HepG2 (cell line): ENCODE data around the gene EYA3. TPM values are rescaled to one million over a fixed set of nuclear protein-coding genes. Genes with fewer than 3 reads are reported as not detected.

Experiments
- ATAC-seq: fragments of 200-7000 bp; cut with Tn5 transposase; 3 replicates; pipeline ENCODE4 v1.9.1; 2020; ENCODE audit warnings: mild to moderate bottlenecking, moderate library complexity
- BruUV-seq: library from RNA; stranded (reverse); fragments of 400-500 nt; replicated peaks from 2 replicates; lab custom pipeline; 2021; lab: Mats Ljungman, UMichigan
- CTCF ChIA-PET: fragments of 300-600 bp; formaldehyde crosslinking; extraction: SDS; loops from one replicate; lab custom pipeline; 2021; ENCODE audit warnings: low total read pairs, inconsistent platforms, low intra/inter-chr PET ratio; lab: Yijun Ruan, JAX
- POLR2A ChIA-PET: fragments of 350-600 bp; sonication (Branson Sonifier 250); formaldehyde crosslinking; loops from one replicate; lab custom pipeline; 2020; ENCODE audit warnings: antibody characterized with exemption, inconsistent platforms; lab: Yijun Ruan, JAX
- DNase-seq: peaks from one replicate; pipeline ENCODE4 v3.0.0-alpha.2; 2015; ENCODE audit warnings: low spot score
- FAIRE-seq: peaks from 3 replicates; lab custom pipeline; 2011; peaks lifted over from hg19 to GRCh38; lab: Jason Lieb, UNC
- H2AFZ ChIP-seq: one replicate; pipeline ENCODE4 v1.6.1; 2011; ENCODE audit warnings: low read length, inconsistent platforms
- H3K27ac ChIP-seq: fragments of 300-600 bp; 3 replicates; pipeline ENCODE4 v1.8.0; 2011; ENCODE audit warnings: mixed run types, mild to moderate bottlenecking, mixed read lengths, low read length, inconsistent platforms; ENCODE audit not compliant: insufficient read depth; ENCODE audit errors: extremely low read length
- H3K27me3 ChIP-seq, 2 experiments: fragments of 200-600 bp in 1 of 2; 2 replicates in 1 of 2; 3 replicates in 1 of 2; pipeline versions ENCODE4 v1.6.0 to v1.8.0; 2011; ENCODE audit warnings: low read length in 2 of 2, mild to moderate bottlenecking in 2 of 2, moderate library complexity in 2 of 2, inconsistent platforms in 1 of 2; ENCODE audit not compliant: insufficient read depth in 2 of 2, control insufficient read depth in 1 of 2
- H3K36me3 ChIP-seq, 2 experiments: fragments of 200-600 bp in 1 of 2; replicated peaks in 1 of 2; 2 replicates in 1 of 2; 3 replicates in 1 of 2; pipeline versions ENCODE4 v1.5.1 to v1.8.0; 2011; ENCODE audit warnings: low read length in 2 of 2, inconsistent platforms in 1 of 2; ENCODE audit not compliant: insufficient read depth in 2 of 2, control insufficient read depth in 1 of 2
- H3K4me1 ChIP-seq: 2 replicates; pipeline ENCODE4 v1.5.1; 2012; ENCODE audit warnings: low read length, inconsistent platforms; ENCODE audit not compliant: insufficient read depth
- H3K4me2 ChIP-seq: 2 replicates; pipeline ENCODE4 v1.6.0; 2011; ENCODE audit warnings: low read depth, low read length, inconsistent platforms
- H3K4me3 ChIP-seq, 3 experiments: fragments of 200-600 bp in 1 of 3; sonication (generic), shearing (Covaris generic) in 1 of 3; replicated peaks in 1 of 3; 2 replicates each; pipeline ENCODE4 v1.5.1; 2011 to 2016; ENCODE audit warnings: low read length in 3 of 3, inconsistent platforms in 2 of 3, low read depth in 2 of 3, mild to moderate bottlenecking in 2 of 3, control low read depth in 1 of 3, mixed read lengths in 1 of 3; ENCODE audit not compliant: insufficient read depth in 1 of 3
- H3K79me2 ChIP-seq: one replicate; pipeline ENCODE4 v1.6.1; 2011; ENCODE audit warnings: low read length, inconsistent platforms; ENCODE audit not compliant: insufficient read depth
- H3K9ac ChIP-seq: 2 replicates; pipeline ENCODE4 v1.6.0; 2011; ENCODE audit warnings: mild to moderate bottlenecking, low read depth, low read length, inconsistent platforms; ENCODE audit not compliant: insufficient read depth
- H3K9me3 ChIP-seq: 2 replicates; pipeline ENCODE4 v1.5.1; 2012; ENCODE audit warnings: mild to moderate bottlenecking, low read length
- H4K20me1 ChIP-seq: 2 replicates; pipeline ENCODE4 v1.6.0; 2011; ENCODE audit warnings: inconsistent platforms, mild to moderate bottlenecking, low read length, moderate library complexity; ENCODE audit not compliant: insufficient read depth
- ATF7-NPFF ChIP-seq: sonication (generic); formaldehyde crosslinking; IDR thresholded peaks from 2 replicates; pipeline ENCODE4 v1.8.1; 2023; ENCODE audit warnings: mild to moderate bottlenecking, low read depth, missing genetic modification reagents, moderate library complexity
- HOXA5 ChIP-seq: sonication (generic); formaldehyde crosslinking; IDR thresholded peaks from 2 replicates; pipeline ENCODE4 v1.4.0; 2020; ENCODE audit warnings: missing genetic modification reagents
- KLF9 ChIP-seq: IDR thresholded peaks from 2 replicates; pipeline ENCODE4 v1.6.1; 2016; ENCODE audit warnings: low read depth
- MXD4 ChIP-seq: IDR thresholded peaks from 2 replicates; pipeline ENCODE4 v1.6.1; 2016; ENCODE audit warnings: mild to moderate bottlenecking, missing biosample characterization, missing genetic modification reagents
- NFYB ChIP-seq: sonication (generic); formaldehyde crosslinking; IDR thresholded peaks from 2 replicates; pipeline ENCODE4 v1.4.0; 2020; ENCODE audit warnings: missing genetic modification reagents
- NR2F1 ChIP-seq, 2 experiments: fragments of 450-650 bp in 1 of 2; formaldehyde crosslinking in 1 of 2; IDR thresholded peaks; 2 replicates each; pipeline versions ENCODE4 v1.5.0 to v1.6.1; 2016 to 2020; ENCODE audit warnings: mild to moderate bottlenecking in 1 of 2, missing compliant biosample characterization in 1 of 2, missing genetic modification reagents in 1 of 2, moderate library complexity in 1 of 2
- RARA ChIP-seq: IDR thresholded peaks from 2 replicates; pipeline ENCODE4 v1.6.1; 2016; ENCODE audit warnings: missing genetic modification reagents, missing compliant biosample characterization
- SNAI1 ChIP-seq: sonication (generic); formaldehyde crosslinking; IDR thresholded peaks from 2 replicates; pipeline ENCODE4 v1.5.0; 2020; ENCODE audit warnings: mild to moderate bottlenecking, missing genetic modification reagents, borderline replicate concordance
- YY1 ChIP-seq: IDR thresholded peaks from 2 replicates; pipeline ENCODE4 v1.6.1; 2011; ENCODE audit warnings: low read length, low read depth, moderate library complexity, mild to moderate bottlenecking; ENCODE audit not compliant: insufficient read depth, insufficient replicate concordance
- ZFP41 ChIP-seq: sonication (generic); formaldehyde crosslinking; IDR thresholded peaks from 2 replicates; pipeline ENCODE4 v1.4.0; 2020; ENCODE audit warnings: mild to moderate bottlenecking, missing genetic modification reagents, borderline replicate concordance
- ZNF138 ChIP-seq: sonication (generic); formaldehyde crosslinking; IDR thresholded peaks from 2 replicates; pipeline ENCODE4 v1.5.0; 2020; ENCODE audit warnings: mild to moderate bottlenecking, low read depth, missing genetic modification reagents
- ZNF205 ChIP-seq: IDR thresholded peaks from 2 replicates; pipeline ENCODE4 v1.6.1; 2018; ENCODE audit warnings: missing biosample characterization, missing genetic modification reagents
- ZNF569 ChIP-seq: sonication (generic); formaldehyde crosslinking; IDR thresholded peaks from 2 replicates; pipeline ENCODE4 v1.5.0; 2020; ENCODE audit warnings: mild to moderate bottlenecking, missing genetic modification reagents, moderate library complexity, borderline replicate concordance
- ZNF607 ChIP-seq: sonication (generic); formaldehyde crosslinking; IDR thresholded peaks from 2 replicates; pipeline ENCODE4 v1.5.1; 2020; ENCODE audit warnings: missing genetic modification reagents, mild to moderate bottlenecking, borderline replicate concordance
- ZSCAN21 ChIP-seq: sonication (generic); formaldehyde crosslinking; IDR thresholded peaks from 2 replicates; pipeline ENCODE4 v1.8.0; 2022; ENCODE audit warnings: mild to moderate bottlenecking, missing genetic modification reagents, moderate library complexity, borderline replicate concordance
- WGBS: methylation state at CpG from one replicate; pipeline ENCODE4 v1.1.6; 2017; ENCODE audit warnings: low lambda C conversion rate; 5-methylcytosine and 5-hydroxymethylcytosine counted together
- in situ Hi-C: cut with HindIII; loops from 2 replicates; pipeline ENCODE4 v1.10.0; 2017; ENCODE audit warnings: low pct_unique_long_range_greater_than_20kb; ENCODE audit not compliant: extremely low pct_ligation_motif_present
- intact Hi-C: fragments of 100-400 bp; cut with micrococcal nuclease; formaldehyde crosslinking; loops from one replicate; pipeline ENCODE4 v1.10.0; 2022; ENCODE audit not compliant: unreplicated experiment
- polyA plus RNA-seq, 8 experiments: library from polyadenylated mRNA; depleted of rRNA in 3 of 8; stranded (reverse) in 7 of 8; unstranded in 1 of 8; fragments of >200 nt; fragmentation: Illumina TruSeq in 4 of 8; extraction: Trizol in 4 of 8; gene quantifications; 2 replicates each; pipeline versions ENCODE4 v1.2.1 to v1.2.3, GENCODE V29; 2011 to 2016; ENCODE audit warnings: low read depth in 4 of 8, missing spikeins in 1 of 8, mixed read lengths in 1 of 8; ENCODE audit not compliant: insufficient read depth in 1 of 8
- total RNA-seq, 5 experiments: library from RNA; depleted of rRNA; stranded (reverse); fragments of >200 nt; fragmentation: Illumina TruSeq; extraction: Trizol; gene quantifications; 2 replicates each; pipeline ENCODE4 v1.2.3, GENCODE V29; 2016; ENCODE audit warnings: low read depth in 1 of 5
- TF ChIP-seq, protein P1 (sequence below): sonication (generic); formaldehyde crosslinking; IDR thresholded peaks from 2 replicates; pipeline ENCODE4 v1.8.0; 2023; ENCODE audit warnings: mild to moderate bottlenecking, missing genetic modification reagents
- TF ChIP-seq, protein P2 (sequence below): sonication (generic); formaldehyde crosslinking; IDR thresholded peaks from 2 replicates; pipeline ENCODE4 v1.9.0; 2022; ENCODE audit warnings: low read depth, missing genetic modification reagents

The EYA3 gene
- total and polyA plus RNA-seq, 2 of the 13 experiments (the other 11 are each of a cell fraction or from before 2014, with no cell fraction given), result 13.9 to 19.7 TPM

DNA sequence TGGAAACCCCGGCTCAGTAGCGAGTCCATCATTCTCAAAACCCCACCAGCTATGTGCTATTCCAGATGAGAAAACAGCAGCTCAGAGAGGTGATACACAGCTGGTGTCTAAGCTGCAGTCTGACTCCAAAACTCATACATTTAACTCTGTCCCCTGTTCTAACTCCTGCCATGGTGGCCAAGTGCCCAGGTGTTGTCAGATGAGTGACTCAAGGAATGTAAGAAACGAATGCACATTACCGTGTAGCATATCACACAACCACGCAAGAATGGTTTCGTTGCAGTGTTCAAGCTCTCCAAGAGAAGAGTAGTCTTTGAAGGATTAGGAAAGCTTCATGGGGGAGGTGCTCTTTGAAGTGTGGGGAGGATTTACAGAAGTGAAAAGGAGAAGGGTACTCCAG is 133.3 kb downstream of the EYA3 start:
- H3K9me3 ChIP-seq, result no peaks in the 10 kb centered on the region
- no peak overlapping the region for H3K27ac ChIP-seq
- BruUV-seq, result no TSS peak
- WGBS, result 52% methylated on average over 6 of the region's 6 CpGs
- in situ Hi-C loops (no loop called here), intact Hi-C loops (no loop called here)
- ATAC-seq, result no peak
- no peaks in the 10 kb centered on the region for H4K20me1 ChIP-seq
- POLR2A ChIA-PET, result no interaction called here
- no peak overlapping the region for H3K4me2 ChIP-seq
- H3K4me1 ChIP-seq, result peaks cover 23% of the 10 kb centered on the region
- CTCF ChIA-PET, result no interaction called here
- no peaks in the 10 kb centered on the region for H3K79me2 ChIP-seq
- TF ChIP-seq ZNF569 (CRISPR knock-in tag) (no peak), NFYB (CRISPR knock-in tag) (no peak), NR2F1 (CRISPR knock-in tag; IDR thresholded peaks at IDR 0.05) (no peak), ZNF205 (CRISPR knock-in tag) (no peak), KLF9 (CRISPR knock-in tag) (no peak), ZSCAN21 (CRISPR knock-in tag) (no peak), ZNF138 (no peak), MXD4 (CRISPR knock-in tag) (no peak), YY1 (no peak), SNAI1 (no peak), ZFP41 (no peak), HOXA5 (CRISPR knock-in tag) (no peak), ZNF607 (CRISPR knock-in tag) (no peak), ATF7-NPFF (CRISPR knock-in tag) (no peak), RARA (CRISPR knock-in tag) (no peak)
- TF ChIP-seq, protein P1, sequence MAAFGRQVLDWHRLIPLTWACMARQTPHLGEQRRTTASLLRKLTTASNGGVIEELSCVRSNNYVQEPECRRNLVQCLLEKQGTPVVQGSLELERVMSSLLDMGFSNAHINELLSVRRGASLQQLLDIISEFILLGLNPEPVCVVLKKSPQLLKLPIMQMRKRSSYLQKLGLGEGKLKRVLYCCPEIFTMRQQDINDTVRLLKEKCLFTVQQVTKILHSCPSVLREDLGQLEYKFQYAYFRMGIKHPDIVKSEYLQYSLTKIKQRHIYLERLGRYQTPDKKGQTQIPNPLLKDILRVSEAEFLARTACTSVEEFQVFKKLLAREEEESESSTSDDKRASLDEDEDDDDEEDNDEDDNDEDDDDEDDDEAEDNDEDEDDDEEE (CRISPR knock-in tag), result no peak
- TF ChIP-seq, protein P2, sequence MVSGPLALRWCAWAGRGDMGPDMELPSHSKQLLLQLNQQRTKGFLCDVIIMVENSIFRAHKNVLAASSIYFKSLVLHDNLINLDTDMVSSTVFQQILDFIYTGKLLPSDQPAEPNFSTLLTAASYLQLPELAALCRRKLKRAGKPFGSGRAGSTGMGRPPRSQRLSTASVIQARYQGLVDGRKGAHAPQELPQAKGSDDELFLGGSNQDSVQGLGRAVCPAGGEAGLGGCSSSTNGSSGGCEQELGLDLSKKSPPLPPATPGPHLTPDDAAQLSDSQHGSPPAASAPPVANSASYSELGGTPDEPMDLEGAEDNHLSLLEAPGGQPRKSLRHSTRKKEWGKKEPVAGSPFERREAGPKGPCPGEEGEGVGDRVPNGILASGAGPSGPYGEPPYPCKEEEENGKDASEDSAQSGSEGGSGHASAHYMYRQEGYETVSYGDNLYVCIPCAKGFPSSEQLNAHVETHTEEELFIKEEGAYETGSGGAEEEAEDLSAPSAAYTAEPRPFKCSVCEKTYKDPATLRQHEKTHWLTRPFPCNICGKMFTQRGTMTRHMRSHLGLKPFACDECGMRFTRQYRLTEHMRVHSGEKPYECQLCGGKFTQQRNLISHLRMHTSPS (CRISPR knock-in tag), result no peak
- no peak for FAIRE-seq
- H3K27me3 ChIP-seq, result no peaks in the 10 kb centered on the region; a peak in 1 of 5 replicates
- no peak for DNase-seq
- no peaks in the 10 kb centered on the region for H3K36me3 ChIP-seq
- no peak overlapping the region for H3K4me3 ChIP-seq
- no peak overlapping the region for H3K9ac ChIP-seq
- no peak overlapping the region for H2AFZ ChIP-seq
